Activated B cell treated with CpG ODN at 0.5 μM for 24 hours (primary cell): Measurements from ENCODE around the gene TTC19. TPM values are rescaled to one million over a fixed set of nuclear protein-coding genes. Genes with fewer than 3 reads are reported as not detected.

Experiments
- ATAC-seq: fragments of 200-7000 bp; cut with Tn5 transposase; one replicate; pipeline ENCODE4 v1.10.0; 2021; ENCODE audit warnings: low read depth, mild to moderate bottlenecking, moderate library complexity
- CTCF ChIA-PET: fragments of 350-600 bp; sonication (Branson Sonifier 250); formaldehyde crosslinking; loops from one replicate; lab custom pipeline; 2021; ENCODE audit warnings: antibody characterized with exemption; lab: Charles Lee
- POLR2A ChIA-PET: fragments of 350-600 bp; sonication (Branson Sonifier 250); formaldehyde crosslinking; loops from one replicate; lab custom pipeline; 2021; ENCODE audit warnings: antibody characterized with exemption; lab: Charles Lee
- DNase-seq: peaks from one replicate; pipeline ENCODE4 v3.0.0; 2022
- H3K27ac Mint-ChIP-seq: one replicate; pipeline ENCODE4 v1.8.0; 2020; ENCODE audit warnings: mixed read lengths
- H3K27me3 Mint-ChIP-seq: one replicate; pipeline ENCODE4 v1.8.0; 2021; ENCODE audit warnings: mixed read lengths
- H3K36me3 Mint-ChIP-seq: one replicate; pipeline ENCODE4 v1.8.0; 2021; ENCODE audit warnings: low read depth, mixed read lengths
- H3K4me1 Mint-ChIP-seq: one replicate; pipeline ENCODE4 v1.8.0; 2021; ENCODE audit warnings: mixed read lengths
- H3K4me3 Mint-ChIP-seq: one replicate; pipeline ENCODE4 v1.8.0; 2020; ENCODE audit warnings: mild to moderate bottlenecking, mixed read lengths
- H3K9me3 Mint-ChIP-seq: one replicate; pipeline ENCODE4 v1.8.0; 2020; ENCODE audit warnings: mixed read lengths
- intact Hi-C: fragments of 100-400 bp; cut with micrococcal nuclease; formaldehyde crosslinking; loops from one replicate; pipeline ENCODE4 v1.15.1; 2024
- total RNA-seq: library from RNA; stranded (reverse); gene quantifications from 2 replicates; pipeline ENCODE4 v1.2.3, GENCODE V29; 2022
- TF ChIP-seq, protein P1 (sequence below): fragments of 200-600 bp; IDR thresholded peaks from one replicate; pipeline ENCODE4 v1.8.0; 2022; ENCODE audit warnings: antibody characterized with exemption, mild to moderate bottlenecking

Gene TTC19
- total RNA-seq, 1 donor from 2014 or later = 34.2 TPM

DNA sequence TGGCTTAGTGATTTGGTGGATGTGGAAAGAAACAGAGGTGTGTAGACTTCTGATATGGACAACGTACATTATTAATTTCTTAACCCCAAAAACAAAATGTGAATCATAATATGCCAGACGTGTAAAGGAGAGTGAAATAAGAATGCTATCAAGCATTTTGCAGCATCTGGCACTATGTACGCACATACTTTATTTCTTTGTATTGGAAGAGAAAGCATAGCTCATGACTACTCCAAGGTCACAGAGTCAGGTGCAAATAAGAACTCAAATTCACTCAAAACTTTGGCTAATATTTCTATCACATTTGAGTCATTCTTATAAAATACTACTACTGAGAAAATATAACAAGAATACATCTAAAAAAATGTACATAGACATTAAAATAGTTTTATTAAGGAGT lies 74.8 kb downstream of the TTC19 start:
- ATAC-seq (no peak), DNase-seq (no peak)
- no peak overlapping the region for H3K4me3 Mint-ChIP-seq
- H3K36me3 Mint-ChIP-seq = peaks cover 85% of the 10 kb centered on the region
- no peak overlapping the region for H3K27ac Mint-ChIP-seq
- intact Hi-C loops = no loop called here
- TF ChIP-seq, protein P1, sequence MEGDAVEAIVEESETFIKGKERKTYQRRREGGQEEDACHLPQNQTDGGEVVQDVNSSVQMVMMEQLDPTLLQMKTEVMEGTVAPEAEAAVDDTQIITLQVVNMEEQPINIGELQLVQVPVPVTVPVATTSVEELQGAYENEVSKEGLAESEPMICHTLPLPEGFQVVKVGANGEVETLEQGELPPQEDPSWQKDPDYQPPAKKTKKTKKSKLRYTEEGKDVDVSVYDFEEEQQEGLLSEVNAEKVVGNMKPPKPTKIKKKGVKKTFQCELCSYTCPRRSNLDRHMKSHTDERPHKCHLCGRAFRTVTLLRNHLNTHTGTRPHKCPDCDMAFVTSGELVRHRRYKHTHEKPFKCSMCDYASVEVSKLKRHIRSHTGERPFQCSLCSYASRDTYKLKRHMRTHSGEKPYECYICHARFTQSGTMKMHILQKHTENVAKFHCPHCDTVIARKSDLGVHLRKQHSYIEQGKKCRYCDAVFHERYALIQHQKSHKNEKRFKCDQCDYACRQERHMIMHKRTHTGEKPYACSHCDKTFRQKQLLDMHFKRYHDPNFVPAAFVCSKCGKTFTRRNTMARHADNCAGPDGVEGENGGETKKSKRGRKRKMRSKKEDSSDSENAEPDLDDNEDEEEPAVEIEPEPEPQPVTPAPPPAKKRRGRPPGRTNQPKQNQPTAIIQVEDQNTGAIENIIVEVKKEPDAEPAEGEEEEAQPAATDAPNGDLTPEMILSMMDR = no peak
- no peaks in the 10 kb centered on the region for H3K4me1 Mint-ChIP-seq
- CTCF ChIA-PET = interaction anchor here (0.6 kb wide), 1 partner anchor 8 kb away, joined by 3 read pairs; no protein-coding TSS in a partner anchor
- no peaks in the 10 kb centered on the region for H3K9me3 Mint-ChIP-seq
- H3K27me3 Mint-ChIP-seq = no peaks in the 10 kb centered on the region
- POLR2A ChIA-PET = no interaction called here

DNA sequence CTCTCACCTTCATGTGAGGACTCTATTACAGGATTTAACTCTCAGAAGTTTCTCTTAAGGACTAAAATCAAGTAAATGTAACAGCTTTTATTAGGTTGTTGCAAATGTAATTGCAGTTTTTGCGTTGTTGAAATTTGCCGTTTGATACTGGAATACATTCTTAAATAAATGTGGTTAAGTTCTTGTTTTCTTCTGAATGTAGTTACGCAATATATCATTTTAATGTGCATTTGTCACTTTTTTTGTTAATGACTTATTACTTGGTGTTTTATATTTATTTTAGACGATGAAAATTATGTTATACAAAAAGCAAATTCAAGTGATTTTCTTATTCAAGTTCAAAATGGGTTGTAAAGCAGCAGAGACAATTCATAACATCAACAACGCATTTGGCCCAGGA lies 76.3 kb downstream of the TTC19 start:
- Mint-ChIP-seq H3K36me3 (peaks cover 82% of the 10 kb centered on the region), H3K27me3 (no peaks in the 10 kb centered on the region), H3K4me1 (no peaks in the 10 kb centered on the region), H3K27ac (no peak overlapping the region), H3K4me3 (no peak overlapping the region), H3K9me3 (no peaks in the 10 kb centered on the region)
- no peak for DNase-seq
- ChIA-PET POLR2A (no interaction called here), CTCF (no interaction called here)
- intact Hi-C loops = no loop called here
- TF ChIP-seq, protein P1 = no peak
- no peak for ATAC-seq

Other genes starting within 250 kb of the TTC19 start
- gene ADORA2B, start 54.7 kb upstream of the TTC19 start, total RNA-seq = not detected in 2 replicates
- 15.0 and 18.1 TPM in 2 replicates for gene ZSWIM7, start 120 bp upstream of the TTC19 start, total RNA-seq
- gene NCOR1, start 215.7 kb downstream of the TTC19 start, total RNA-seq = 163 and 188 TPM in 2 replicates
- 50.8 and 56.6 TPM in 2 replicates for gene PIGL, start 217.4 kb downstream of the TTC19 start, total RNA-seq